ENCODE data around the gene UBQLN4. TPM values are rescaled to one million over a fixed set of nuclear protein-coding genes. Genes with fewer than 3 reads are reported as not detected.

UBQLN4 gene
- polyA plus RNA-seq, 3 donors, result 53.3 to 57.8 (median 53.7) TPM

DNA sequence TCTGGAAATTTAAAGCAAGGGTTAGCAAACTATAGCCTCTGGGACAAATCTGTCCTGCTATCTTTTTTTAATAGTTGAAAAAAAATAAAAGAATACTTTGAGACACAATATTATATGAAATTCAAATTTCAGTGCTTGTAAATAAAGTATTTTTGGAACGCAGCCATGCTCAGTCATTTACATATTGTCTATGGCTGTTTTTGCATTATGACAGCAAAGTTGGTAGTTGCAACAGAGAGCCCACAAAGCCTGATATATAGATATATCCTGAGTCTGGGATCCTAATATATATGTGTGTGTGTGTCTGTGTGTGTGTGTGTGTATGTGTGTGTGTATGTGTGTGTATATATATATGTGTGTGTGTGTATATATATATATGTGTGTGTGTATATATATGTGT, 53.6 kb downstream of the UBQLN4 start:
- DNase-seq (ENCODE audit: extremely low read depth in 1 of 11, low read depth in 9 of 11, low spot score in 4 of 11), result no peak

DNA sequence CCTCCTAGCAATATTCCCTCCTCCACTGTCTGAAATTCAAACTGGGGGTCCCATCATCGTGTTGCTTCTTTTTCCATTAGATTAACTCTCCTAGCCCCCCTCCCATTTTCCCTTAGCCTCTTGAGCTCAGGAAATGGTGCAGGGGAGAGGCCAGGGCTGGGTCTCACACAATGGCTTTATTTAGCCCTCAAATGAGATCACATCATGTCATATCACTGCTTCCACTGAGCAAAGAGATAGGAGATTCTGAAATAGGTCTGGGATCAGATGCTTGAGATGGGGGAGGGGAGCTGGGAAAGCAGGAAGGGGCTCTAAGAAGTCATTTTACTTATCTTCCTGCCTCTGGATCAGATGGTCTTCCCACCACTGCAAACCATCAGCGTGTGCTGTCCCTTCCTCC, 57.4 kb downstream of the UBQLN4 start:
- DNase-seq (ENCODE audit: extremely low read depth in 1 of 11, low read depth in 9 of 11, low spot score in 4 of 11), result no peak

DNA sequence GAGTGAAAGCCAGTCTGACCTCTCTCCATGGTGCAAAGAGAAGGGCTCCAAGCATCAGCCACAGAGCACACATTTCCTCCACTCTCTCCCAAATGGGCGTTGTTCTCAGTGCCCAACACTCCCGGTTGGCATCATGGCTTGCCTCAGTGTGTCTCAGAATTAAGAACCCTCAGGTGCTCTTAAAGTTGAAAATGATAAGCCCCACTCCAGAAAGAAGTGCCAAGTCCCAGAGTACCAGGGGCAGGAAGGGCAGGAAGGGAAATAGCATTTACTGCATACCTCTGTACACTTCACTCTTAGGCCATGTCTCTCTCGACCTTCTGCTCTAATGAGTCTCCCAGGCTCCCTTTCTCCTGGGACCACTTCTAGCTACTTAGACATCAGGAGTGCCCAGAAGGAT, 60.0 kb downstream of the UBQLN4 start:
- no peak for DNase-seq (ENCODE audit: extremely low read depth in 1 of 11, low read depth in 9 of 11, low spot score in 4 of 11)

GRCh38 chr1:155990005-155990739, 63.4 kb downstream of the UBQLN4 start:
- DNase-seq (ENCODE audit: extremely low read depth in 1 of 11, low read depth in 9 of 11, low spot score in 4 of 11), result no peak

GRCh38 chr1:155989242-155990004, 64.2 kb downstream of the UBQLN4 start:
- no peak for DNase-seq (ENCODE audit: extremely low read depth in 1 of 11, low read depth in 9 of 11, low spot score in 4 of 11)

Other genes starting within 250 kb of the UBQLN4 start
- 10 to 100 TPM; 46.5 to 64.7 (median 52.0) TPM for gene GON4L, start 196.6 kb downstream of the UBQLN4 start, polyA plus RNA-seq (ENCODE audit: insufficient read length in 3 of 3)
- gene SYT11, start 194.2 kb downstream of the UBQLN4 start, polyA plus RNA-seq (ENCODE audit: insufficient read length in 3 of 3), result 10 to 100 TPM; 18.0 to 20.0 (median 18.9) TPM
- gene RIT1, start 142.4 kb downstream of the UBQLN4 start, polyA plus RNA-seq (ENCODE audit: insufficient read length in 3 of 3), result 10 to 100 TPM; 49.2 to 56.8 (median 50.6) TPM
- 10 to 100 TPM; 48.4 to 81.3 (median 52.5) TPM for gene KHDC4, start 119.4 kb downstream of the UBQLN4 start, polyA plus RNA-seq (ENCODE audit: insufficient read length in 3 of 3)
- under 1 TPM in 2 of 3 donors, not detected in 1; 0.09 to 0.25 TPM for gene RXFP4, start 112.2 kb downstream of the UBQLN4 start, polyA plus RNA-seq (ENCODE audit: insufficient read length in 3 of 3)
- 10 to 100 TPM; 75.4 to 82.0 (median 77.6) TPM for gene ARHGEF2, start 75.3 kb downstream of the UBQLN4 start, polyA plus RNA-seq (ENCODE audit: insufficient read length in 3 of 3)
- 100 to 1,000 TPM; 351 to 415 (median 404) TPM for gene SSR2, start 32.8 kb downstream of the UBQLN4 start, polyA plus RNA-seq (ENCODE audit: insufficient read length in 3 of 3)
- 10 to 100 TPM; 51.4 to 65.5 (median 58.1) TPM for gene LAMTOR2, start 984 bp upstream of the UBQLN4 start, polyA plus RNA-seq (ENCODE audit: insufficient read length in 3 of 3)
- 10 to 100 TPM; 46.2 to 67.0 (median 47.6) TPM for gene RAB25, start 7.4 kb upstream of the UBQLN4 start, polyA plus RNA-seq (ENCODE audit: insufficient read length in 3 of 3)
- 10 to 100 TPM; 42.4 to 54.4 (median 48.0) TPM for gene MEX3A, start 28.7 kb upstream of the UBQLN4 start, polyA plus RNA-seq (ENCODE audit: insufficient read length in 3 of 3)
- gene LMNA, start 60.9 kb upstream of the UBQLN4 start, polyA plus RNA-seq (ENCODE audit: insufficient read length in 3 of 3), result 100 to 1,000 TPM in 1 of 3 donors, 10 to 100 TPM in 2; 67.7 to 140 (median 93.9) TPM
- gene SEMA4A, start 99.8 kb upstream of the UBQLN4 start, polyA plus RNA-seq (ENCODE audit: insufficient read length in 3 of 3), result 10 to 100 TPM; 16.6 to 27.8 (median 18.4) TPM
- gene SLC25A44, start 140.3 kb upstream of the UBQLN4 start, polyA plus RNA-seq (ENCODE audit: insufficient read length in 3 of 3), result 10 to 100 TPM; 26.1 to 36.0 (median 32.3) TPM
- 10 to 100 TPM; 79.5 to 96.1 (median 93.1) TPM for gene PMF1, start 159.2 kb upstream of the UBQLN4 start, polyA plus RNA-seq (ENCODE audit: insufficient read length in 3 of 3)
- gene BGLAP, start 188.4 kb upstream of the UBQLN4 start, polyA plus RNA-seq (ENCODE audit: insufficient read length in 3 of 3), result 1 to 10 TPM; 2.1 to 6.7 (median 2.3) TPM
- gene PAQR6, start 194.3 kb upstream of the UBQLN4 start, polyA plus RNA-seq (ENCODE audit: insufficient read length in 3 of 3), result 1 to 10 TPM; 4.3 to 7.0 (median 5.1) TPM
- gene SMG5, start 229.0 kb upstream of the UBQLN4 start, polyA plus RNA-seq (ENCODE audit: insufficient read length in 3 of 3), result 10 to 100 TPM; 53.7 to 67.6 (median 66.5) TPM
- 1 to 10 TPM; 5.8 to 6.6 (median 6.5) TPM for gene TMEM79, start 230.5 kb upstream of the UBQLN4 start, polyA plus RNA-seq (ENCODE audit: insufficient read length in 3 of 3)
- gene GLMP, start 241.9 kb upstream of the UBQLN4 start, polyA plus RNA-seq (ENCODE audit: insufficient read length in 3 of 3), result 10 to 100 TPM; 52.1 to 71.2 (median 64.5) TPM
- gene VHLL, start 245.5 kb upstream of the UBQLN4 start, polyA plus RNA-seq (ENCODE audit: insufficient read length in 3 of 3), result not detected

All from renal cortex interstitium (tissue), 11 donors.